Ishikawa (cell line): ENCODE results near the gene CHST6.
A peak's percentile ranks its signal among the peaks of the same experiment; 100 is the strongest.

Source experiments
- CEBPB ChIP-seq: IDR thresholded peaks from 2 replicates; pipeline ENCODE4 v1.6.1; 2012
- CREB1 ChIP-seq: IDR thresholded peaks from 2 replicates; pipeline ENCODE4 v1.6.1; 2012; ENCODE audit warnings: low read depth
- EGR1 ChIP-seq: IDR thresholded peaks from 2 replicates; pipeline ENCODE4 v1.6.1; 2012
- EP300 ChIP-seq: IDR thresholded peaks from 2 replicates; pipeline ENCODE4 v1.6.1; 2012; ENCODE audit warnings: borderline replicate concordance
- FOXM1 ChIP-seq: IDR thresholded peaks from 2 replicates; pipeline ENCODE4 v1.6.1; 2012; ENCODE audit warnings: low read depth, borderline replicate concordance
- MAX ChIP-seq: IDR thresholded peaks from 2 replicates; pipeline ENCODE4 v1.6.1; 2012
- NFIC ChIP-seq: IDR thresholded peaks from 2 replicates; pipeline ENCODE4 v1.6.1; 2012
- RAD21 ChIP-seq: IDR thresholded peaks from 2 replicates; pipeline ENCODE4 v1.6.1; 2012; ENCODE audit warnings: low read depth
- REST ChIP-seq: IDR thresholded peaks from 2 replicates; pipeline ENCODE4 v1.6.1; 2012; ENCODE audit warnings: low read depth, mild to moderate bottlenecking
- TAF1 ChIP-seq: IDR thresholded peaks from 2 replicates; pipeline ENCODE4 v1.6.1; 2012; ENCODE audit warnings: low read depth, mild to moderate bottlenecking
- TCF12 ChIP-seq: IDR thresholded peaks from 2 replicates; pipeline ENCODE4 v1.6.1; 2012; ENCODE audit warnings: low read depth
- TEAD4 ChIP-seq: IDR thresholded peaks from 2 replicates; pipeline ENCODE4 v1.6.1; 2012
- USF1 ChIP-seq: IDR thresholded peaks from 2 replicates; pipeline ENCODE4 v1.6.1; 2012
- YY1 ChIP-seq: IDR thresholded peaks from 2 replicates; pipeline ENCODE4 v1.6.1; 2012; ENCODE audit warnings: low read depth
- ZBTB7A ChIP-seq: IDR thresholded peaks from 2 replicates; pipeline ENCODE4 v1.6.1; 2012; ENCODE audit warnings: low read depth

The CHST6 gene

GRCh38 chr16:75491876-75492275 is 3.4 kb downstream of the CHST6 start:
- no peak for TF ChIP-seq CEBPB
- peak; percentile 50 for TF ChIP-seq RAD21

GRCh38 chr16:75488322-75488721 is 6.9 kb downstream of the CHST6 start:
- TF ChIP-seq MAX = no peak
- TF ChIP-seq TCF12 = no peak
- TF ChIP-seq USF1 = no peak
- TF ChIP-seq YY1 = no peak
- TF ChIP-seq NFIC = no peak

DNA sequence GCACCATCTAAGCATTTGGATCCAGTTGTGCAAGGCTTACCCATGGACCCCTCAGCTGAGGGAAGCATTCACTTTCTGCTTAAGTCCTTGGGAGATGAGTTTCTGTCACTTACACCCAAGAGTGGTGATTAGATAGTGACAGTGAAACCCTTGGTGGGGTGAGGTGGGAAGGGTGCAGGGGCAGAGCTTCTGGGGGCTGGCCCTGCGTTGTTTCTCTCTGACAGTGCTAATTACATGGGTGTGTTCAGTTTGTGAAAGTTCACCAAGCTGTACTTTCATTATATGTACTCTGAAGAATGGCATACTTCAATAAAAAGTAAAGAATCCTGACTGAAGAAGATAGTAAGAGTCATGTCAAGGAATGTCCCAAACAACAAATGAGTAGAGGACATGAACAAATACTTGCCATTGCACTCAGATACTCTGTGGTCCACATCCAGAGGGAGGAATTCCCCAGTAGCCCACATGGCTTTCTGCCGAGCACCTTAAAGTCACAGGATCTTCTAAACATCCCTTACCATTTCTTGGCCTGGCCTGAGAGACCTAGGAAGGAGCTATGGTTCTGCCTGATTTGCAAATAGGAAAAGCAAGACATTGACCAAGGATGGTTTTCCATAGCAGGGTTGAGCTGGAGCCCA is 8.4 kb downstream of the CHST6 start:
- TF ChIP-seq TAF1 = no peak
- no peak for TF ChIP-seq FOXM1
- TF ChIP-seq USF1 = no peak
- no peak for TF ChIP-seq CREB1
- no peak for TF ChIP-seq CEBPB
- TF ChIP-seq MAX = no peak
- TF ChIP-seq REST = no peak
- no peak for TF ChIP-seq TEAD4
- TF ChIP-seq TCF12 = no peak
- TF ChIP-seq EP300 = no peak
- TF ChIP-seq EGR1 = no peak
- TF ChIP-seq NFIC = no peak
- TF ChIP-seq RAD21 = no peak
- no peak for TF ChIP-seq YY1
- TF ChIP-seq ZBTB7A = no peak

DNA sequence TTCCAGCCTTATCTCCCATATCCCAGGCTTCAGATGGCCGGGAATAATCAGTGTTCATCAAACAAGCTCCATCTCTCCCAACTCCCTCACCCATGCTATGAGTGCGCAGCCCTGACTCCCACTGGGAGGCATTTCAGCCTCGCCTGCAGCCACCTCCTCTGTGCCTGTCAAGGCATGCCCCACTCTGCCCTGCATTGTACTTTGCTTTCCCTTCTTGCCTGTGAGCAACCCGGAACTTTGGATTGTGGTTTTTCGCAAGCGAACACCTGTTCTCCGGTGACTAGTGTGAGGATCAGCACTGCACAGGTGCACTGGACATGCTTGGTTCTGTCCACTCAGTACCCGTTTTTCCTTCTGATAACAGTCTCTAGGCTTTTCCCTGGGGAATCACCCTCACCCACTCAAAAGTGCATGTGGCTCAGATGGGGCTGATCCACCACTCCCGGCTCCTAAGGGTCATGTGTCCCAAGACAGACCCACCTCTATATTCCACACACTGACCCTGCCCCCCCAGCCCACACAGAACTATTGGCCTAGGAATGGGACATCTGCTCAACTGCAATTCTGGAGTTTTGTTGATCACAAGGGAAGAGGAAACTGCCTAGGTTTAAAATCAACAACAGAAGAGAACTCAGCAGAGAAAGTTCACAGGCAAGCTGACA is 9.1 kb downstream of the CHST6 start:
- no peak for TF ChIP-seq YY1
- no peak for TF ChIP-seq NFIC
- no peak for TF ChIP-seq TEAD4
- no peak for TF ChIP-seq CEBPB
- TF ChIP-seq TCF12 = no peak
- no peak for TF ChIP-seq ZBTB7A
- no peak for TF ChIP-seq RAD21
- TF ChIP-seq EP300 = no peak

DNA sequence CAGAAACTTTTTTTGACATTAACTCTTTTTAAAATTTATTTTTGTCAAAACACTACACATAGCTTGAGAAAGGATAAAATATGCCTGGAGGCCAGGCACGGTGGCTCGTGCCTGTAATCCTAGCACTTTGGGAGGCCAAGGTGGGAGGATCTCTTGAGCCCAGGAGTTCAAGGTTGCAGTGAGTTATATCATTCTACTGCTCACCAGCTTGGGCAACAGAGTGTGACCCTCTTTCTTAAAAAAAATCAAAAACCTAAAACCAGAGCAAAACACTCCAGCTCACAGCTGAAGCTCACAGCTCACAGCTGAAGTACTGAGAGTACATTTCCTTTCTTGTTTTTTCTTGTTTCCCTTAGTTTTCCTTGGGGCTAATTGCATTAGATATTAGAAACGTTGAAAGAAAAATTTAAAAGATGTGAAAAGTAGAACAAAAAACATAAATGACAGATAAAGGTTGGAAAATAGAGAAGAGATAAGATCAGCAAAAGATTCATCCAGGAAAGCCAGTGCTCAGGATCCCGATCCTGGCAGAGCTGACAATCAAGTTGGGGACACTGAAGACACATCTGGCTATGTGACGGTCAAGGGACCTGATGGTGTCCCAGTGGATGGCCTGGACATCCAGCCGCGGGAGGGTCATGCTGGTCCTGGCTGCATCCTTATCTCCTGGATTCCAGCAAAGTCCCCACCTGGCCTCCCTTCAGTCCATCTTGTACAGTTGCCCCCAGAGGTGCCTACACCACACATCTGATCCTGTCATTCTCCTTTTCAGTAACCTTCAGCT is 9.8 kb downstream of the CHST6 start:
- TF ChIP-seq TEAD4 (no peak), CREB1 (no peak), FOXM1 (no peak), USF1 (no peak), ZBTB7A (no peak), CEBPB (no peak), REST (no peak), YY1 (no peak), TCF12 (no peak), TAF1 (no peak), EP300 (no peak), EGR1 (no peak), MAX (no peak), NFIC (no peak), RAD21 (no peak)
